H1 (cell line): Measurements from ENCODE around the gene NAT10. TPM values are rescaled to one million over a fixed set of nuclear protein-coding genes. Genes with fewer than 3 reads are reported as not detected.

ENCODE experiments used
- CTCF ChIA-PET: fragments of 300-600 bp; sonication (Branson Sonifier 250); formaldehyde crosslinking; loops from one replicate; lab custom pipeline; 2021; ENCODE audit not compliant: partially characterized antibody; lab: Charles Lee
- POLR2A ChIA-PET: fragments of 300-600 bp; sonication (Branson Sonifier 250); formaldehyde crosslinking; loops from one replicate; lab custom pipeline; 2021; ENCODE audit warnings: inconsistent platforms; ENCODE audit not compliant: partially characterized antibody; lab: Charles Lee
- DNase-seq, 2 experiments: peaks; one replicate each; pipeline versions ENCODE4 v3.0.0 to v3.0.0-alpha.2; 2010 to 2022; ENCODE audit warnings: low spot score in 2 of 2, low read depth in 1 of 2, mixed read lengths in 1 of 2
- FAIRE-seq: peaks from 2 replicates; lab custom pipeline; 2011; peaks lifted over from hg19 to GRCh38; lab: Jason Lieb, UNC
- H2AFZ ChIP-seq: 2 replicates; pipeline ENCODE4 v1.8.1; 2012; ENCODE audit warnings: low read length, inconsistent platforms
- H2AK5ac ChIP-seq: 2 replicates; pipeline ENCODE4 v1.6.1; 2013; ENCODE audit warnings: low read depth, low read length
- H2BK120ac ChIP-seq: replicated peaks from 2 replicates; pipeline ENCODE3; 2013; ENCODE audit warnings: low read depth, low read length, inconsistent platforms
- H2BK12ac ChIP-seq: 2 replicates; pipeline ENCODE4 v1.6.1; 2013; ENCODE audit warnings: low read depth, low read length
- H2BK15ac ChIP-seq: 2 replicates; pipeline ENCODE4 v1.6.1; 2013; ENCODE audit warnings: low read length
- H2BK20ac ChIP-seq: 2 replicates; pipeline ENCODE4 v1.6.1; 2013; ENCODE audit warnings: low read length
- H2BK5ac ChIP-seq: 2 replicates; pipeline ENCODE4 v1.6.1; 2013; ENCODE audit warnings: low read depth, low read length
- H3K14ac ChIP-seq: 2 replicates; pipeline ENCODE4 v1.6.1; 2013; ENCODE audit warnings: inconsistent platforms; ENCODE audit not compliant: insufficient read length
- H3K18ac ChIP-seq: 2 replicates; pipeline ENCODE4 v1.6.1; 2013; ENCODE audit warnings: low read length; ENCODE audit errors: extremely low read depth
- H3K23ac ChIP-seq: 2 replicates; pipeline ENCODE4 v1.6.1; 2013; ENCODE audit warnings: inconsistent platforms; ENCODE audit not compliant: insufficient read length
- H3K23me2 ChIP-seq: 2 replicates; pipeline ENCODE4 v1.6.1; 2013; ENCODE audit warnings: low read depth, low read length
- H3K27ac ChIP-seq: 2 replicates; pipeline ENCODE4 v1.6.1; 2011; ENCODE audit warnings: low read depth, low read length, inconsistent platforms
- H3K27me3 ChIP-seq, 4 experiments: replicated peaks in 1 of 4; 1 replicate in 1 of 4; 2 replicates in 3 of 4; pipeline versions ENCODE4 v1.6.1 to v1.8.1; 2011 to 2013; ENCODE audit warnings: low read length in 3 of 4, mild to moderate bottlenecking in 3 of 4, inconsistent platforms in 2 of 4, mixed read lengths in 2 of 4, moderate library complexity in 1 of 4; ENCODE audit not compliant: control insufficient read depth in 3 of 4, insufficient read depth in 3 of 4; ENCODE audit errors: extremely low read depth in 1 of 4
- H3K36me3 ChIP-seq, 4 experiments: 2 replicates each; pipeline versions ENCODE4 v1.6.1 to v1.8.1; 2011 to 2013; ENCODE audit warnings: mild to moderate bottlenecking in 4 of 4, low read length in 3 of 4, moderate library complexity in 2 of 4, control low read depth in 1 of 4, inconsistent platforms in 1 of 4; ENCODE audit not compliant: insufficient read depth in 4 of 4, control insufficient read depth in 2 of 4
- H3K4ac ChIP-seq: replicated peaks from 2 replicates; pipeline ENCODE3; 2013; ENCODE audit warnings: low read length, low read depth, mixed read lengths, inconsistent platforms; ENCODE audit not compliant: insufficient read length
- H3K4me1 ChIP-seq, 4 experiments: replicated peaks in 1 of 4; 1 replicate in 1 of 4; 2 replicates in 3 of 4; pipeline versions ENCODE4 v1.6.1 to v1.8.1; 2011 to 2013; ENCODE audit warnings: low read length in 3 of 4, inconsistent platforms in 2 of 4, mixed read lengths in 1 of 4; ENCODE audit not compliant: insufficient read depth in 4 of 4, control insufficient read depth in 3 of 4
- H3K4me2 ChIP-seq, 2 experiments: 2 replicates each; pipeline versions ENCODE4 v1.6.1 to v1.8.1; 2011 to 2013; ENCODE audit warnings: low read depth in 2 of 2, low read length in 2 of 2, control low read depth in 1 of 2, inconsistent platforms in 1 of 2, mild to moderate bottlenecking in 1 of 2; ENCODE audit not compliant: insufficient read depth in 1 of 2
- H3K4me3 ChIP-seq, 4 experiments: fragments of 200-600, 300-600 bp in 1 of 4; sonication (generic), shearing (Covaris generic), sonication (Bioruptor Twin) in 1 of 4; 2 replicates each; pipeline versions ENCODE4 v1.5.1 to v1.8.1; 2011 to 2016; ENCODE audit warnings: low read length in 4 of 4, low read depth in 3 of 4, control low read depth in 2 of 4, inconsistent platforms in 2 of 4, mild to moderate bottlenecking in 2 of 4, mixed read lengths in 1 of 4, moderate library complexity in 1 of 4; ENCODE audit not compliant: insufficient read depth in 2 of 4; ENCODE audit errors: extremely low read depth in 1 of 4
- H3K56ac ChIP-seq: replicated peaks from 2 replicates; pipeline ENCODE3; 2013; ENCODE audit warnings: low read depth, mild to moderate bottlenecking, mixed read lengths, low read length, inconsistent platforms; ENCODE audit not compliant: insufficient read length
- H3K79me1 ChIP-seq: 2 replicates; pipeline ENCODE4 v1.6.1; 2013; ENCODE audit warnings: low read depth, low read length, control low read depth
- H3K79me2 ChIP-seq, 2 experiments: 2 replicates each; pipeline versions ENCODE4 v1.6.1 to v1.8.1; 2012 to 2013; ENCODE audit warnings: low read length in 2 of 2, mild to moderate bottlenecking in 2 of 2, inconsistent platforms in 1 of 2; ENCODE audit not compliant: insufficient read depth in 2 of 2, control insufficient read depth in 1 of 2
- H3K9ac ChIP-seq, 4 experiments: replicated peaks in 1 of 4; 1 replicate in 1 of 4; 2 replicates in 3 of 4; pipeline versions ENCODE4 v1.6.1 to v1.8.1; 2011 to 2013; ENCODE audit warnings: low read depth in 3 of 4, low read length in 3 of 4, control low read depth in 2 of 4, mild to moderate bottlenecking in 2 of 4, moderate library complexity in 2 of 4, inconsistent platforms in 1 of 4; ENCODE audit errors: extremely low read depth in 1 of 4
- H3K9me3 ChIP-seq, 2 experiments: 2 replicates each; pipeline versions ENCODE4 v1.6.1 to v1.8.1; 2012 to 2013; ENCODE audit warnings: mild to moderate bottlenecking in 2 of 2, moderate library complexity in 2 of 2, control low read depth in 1 of 2, inconsistent platforms in 1 of 2, low read depth in 1 of 2, low read length in 1 of 2, mixed read lengths in 1 of 2; ENCODE audit not compliant: insufficient read depth in 2 of 2
- H4K20me1 ChIP-seq, 2 experiments: replicated peaks in 1 of 2; 2 replicates each; pipeline versions ENCODE3 to v1.8.1; 2011 to 2013; ENCODE audit warnings: inconsistent platforms in 2 of 2, low read length in 2 of 2, mild to moderate bottlenecking in 1 of 2; ENCODE audit not compliant: insufficient read depth in 2 of 2, control insufficient read depth in 1 of 2
- H4K5ac ChIP-seq: 2 replicates; pipeline ENCODE4 v1.6.1; 2013; ENCODE audit warnings: low read length, low read depth, mixed read lengths, inconsistent platforms; ENCODE audit not compliant: insufficient read length
- H4K8ac ChIP-seq: 2 replicates; pipeline ENCODE4 v1.8.0; 2013; ENCODE audit warnings: mild to moderate bottlenecking, moderate library complexity, low read length, inconsistent platforms; ENCODE audit not compliant: insufficient read depth; ENCODE audit errors: extremely low read depth
- H4K91ac ChIP-seq: replicated peaks from 2 replicates; pipeline ENCODE3; 2013; ENCODE audit warnings: low read length, mixed read lengths, inconsistent platforms; ENCODE audit not compliant: insufficient read length
- ASH2L ChIP-seq: fragments of 200-600, 300-600 bp; sonication (generic); IDR thresholded peaks from one replicate; pipeline ENCODE4 v1.7.1; 2017; ENCODE audit warnings: low read length
- BACH1 ChIP-seq: IDR thresholded peaks from 2 replicates; pipeline ENCODE4 v1.6.1; 2012; ENCODE audit warnings: low read length, improper control_type of control experiment
- CHD1 ChIP-seq: IDR thresholded peaks from 2 replicates; pipeline ENCODE4 v1.6.1; 2012; ENCODE audit warnings: low read depth, low read length, improper control_type of control experiment
- KDM1A ChIP-seq: fragments of 200-600, 300-600 bp; sonication (generic); IDR thresholded peaks from 2 replicates; pipeline ENCODE4 v1.7.1; 2016; ENCODE audit warnings: mild to moderate bottlenecking, low read length, borderline replicate concordance
- MAFK ChIP-seq: IDR thresholded peaks from 2 replicates; pipeline ENCODE4 v1.6.1; 2012; ENCODE audit warnings: low read depth, mild to moderate bottlenecking, improper control_type of control experiment, low read length
- PHF8 ChIP-seq: fragments of 200-600 bp; sonication (generic); conservative IDR thresholded peaks from 2 replicates; pipeline ENCODE4 v1.7.1; 2012; ENCODE audit warnings: low read depth, mild to moderate bottlenecking, inconsistent platforms, low read length, moderate library complexity
- SP4 ChIP-seq: IDR thresholded peaks from 2 replicates; pipeline ENCODE4 v1.6.1; 2012; ENCODE audit warnings: low read length, inconsistent platforms
- TAF1 ChIP-seq: IDR thresholded peaks from 2 replicates; pipeline ENCODE4 v1.6.1; 2011; ENCODE audit warnings: mild to moderate bottlenecking, low read depth, low read length
- WGBS, 2 experiments: shearing (Covaris generic) in 1 of 2; methylation state at CpG; one replicate each; pipeline versions ENCODE4 v1.1.6 to v1.1.7; 2013 to 2015; ENCODE audit warnings: low lambda C conversion rate in 2 of 2, mixed read lengths in 2 of 2, inconsistent platforms in 1 of 2, low coverage in 1 of 2, missing lambda C conversion rate in 1 of 2; ENCODE audit not compliant: insufficient replicate concordance in 2 of 2, insufficient coverage in 1 of 2, insufficient read length in 1 of 2; ENCODE audit errors: extremely low coverage in 1 of 2, missing lambda C conversion rate in 1 of 2; 5-methylcytosine and 5-hydroxymethylcytosine counted together
- polyA plus RNA-seq, 7 experiments: library from polyadenylated mRNA; depleted of rRNA in 3 of 7; stranded (reverse) in 5 of 7; unstranded in 2 of 7; fragments of >200 nt in 5 of 7; fragments of 200-250 nt in 2 of 7; gene quantifications; 1 replicate in 5 of 7; 2 replicates in 1 of 7; 4 replicates in 1 of 7; pipeline versions ENCODE4 v1.2.1 to v1.2.3, GENCODE V29; 2011 to 2013; ENCODE audit warnings: missing spikeins in 2 of 7, mixed read lengths in 2 of 7
- total RNA-seq: library from RNA; stranded (reverse); fragmentation: NEBNext Ultra II Directional; extraction: Animal tissue kit (Norgen Biotek cat#: 25700); gene quantifications from 2 replicates; pipeline ENCODE4 v1.2.1, GENCODE V29; 2021

Gene NAT10
- total and polyA plus RNA-seq, 2 of the 8 experiments (the other 6 are each of a cell fraction or from before 2014, with no cell fraction given), result 66.3 to 89.6 TPM

DNA sequence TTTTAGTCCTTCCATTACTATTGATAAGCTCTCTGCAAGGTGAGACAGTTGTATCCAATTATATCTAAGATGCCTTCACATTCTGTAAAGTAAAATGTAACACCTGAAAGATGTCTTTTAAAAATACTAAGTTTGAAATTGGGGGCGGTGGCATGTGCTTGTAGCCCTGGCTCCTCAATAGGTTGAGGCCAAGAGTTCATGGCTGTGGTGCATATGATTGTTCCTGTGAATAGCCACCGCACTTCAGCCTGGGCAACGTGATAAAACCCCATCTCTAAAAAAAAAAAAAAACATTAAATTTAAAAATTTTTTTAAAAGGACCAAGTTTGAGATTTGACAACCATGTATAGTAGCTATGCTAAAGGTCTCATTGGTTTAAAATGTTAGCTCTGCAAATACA lies 33.4 kb upstream of the NAT10 start:
- Histone ChIP-seq H3K23ac (no peak overlapping the region), H3K4ac (no peak overlapping the region), H3K27me3 (no peaks in the 10 kb centered on the region), H2BK5ac (no peak overlapping the region), H3K36me3 (peaks cover 25 to 62% (median 50%) of the 10 kb centered on the region in 4 experiments), H4K8ac (no peak overlapping the region), H2BK15ac (no peak overlapping the region), H3K9me3 (no peaks in the 10 kb centered on the region), H3K4me3 (no peak overlapping the region), H3K79me1 (no peaks in the 10 kb centered on the region; the same call in 1 of the 2 replicates), H3K79me2 (peaks cover 24 to 92% of the 10 kb centered on the region in 2 experiments), H2BK120ac (no peak overlapping the region), H3K18ac (no peak overlapping the region), H2BK20ac (no peak overlapping the region), H3K14ac (no peak overlapping the region), H2AK5ac (no peak overlapping the region), H4K5ac (no peak overlapping the region), H4K91ac (no peak overlapping the region), H3K56ac (no peak overlapping the region), H3K9ac (no peak overlapping the region), H3K4me1 (no peaks in the 10 kb centered on the region), H2AFZ (no peak overlapping the region), H3K23me2 (no peaks in the 10 kb centered on the region), H2BK12ac (no peak overlapping the region), H3K27ac (no peak overlapping the region), H4K20me1 (peaks cover 17 to 22% of the 10 kb centered on the region in 2 experiments), H3K4me2 (no peak overlapping the region)
- TF ChIP-seq KDM1A (no peak), ASH2L (no peak), BACH1 (no peak), CHD1 (no peak), PHF8 (no peak), SP4 (no peak), TAF1 (no peak), MAFK (no peak)
- FAIRE-seq (no peak), DNase-seq (no peak)
- 94% methylated on average over 3 of the region's 3 CpGs; no CpG with 5 or more reads in 1 of the 2 experiments for WGBS, 2 experiments
- ChIA-PET CTCF (interaction anchor here (0.6 to 0.9 kb wide), 4 partner anchors 13 to 346 kb away, joined by 3 read pairs; no protein-coding TSS in a partner anchor), POLR2A (interaction anchor here (1.1 to 16.5 kb wide), 3 partner anchors 11 to 17 kb away, joined by 3 to 176 read pairs (median 7); partner anchors contain the start of gene CAPRIN1)
